Muscle layer of colon (tissue), 2 donors: Measurements from ENCODE around the gene IGFBP4.

ENCODE experiments used
- H3K27ac ChIP-seq: one replicate; pipeline ENCODE4 v1.7.0; 2013; ENCODE audit warnings: low read depth, mild to moderate bottlenecking, low read length, moderate library complexity
- H3K27me3 ChIP-seq, 2 donors: one replicate each; pipeline ENCODE4 v1.7.0; 2013; ENCODE audit warnings: low read length in 2 of 2, mild to moderate bottlenecking in 2 of 2; ENCODE audit not compliant: insufficient read depth in 2 of 2, control insufficient read depth in 1 of 2
- H3K36me3 ChIP-seq: one replicate; pipeline ENCODE4 v1.7.0; 2013; ENCODE audit warnings: mild to moderate bottlenecking, low read length; ENCODE audit not compliant: insufficient read depth
- H3K4me1 ChIP-seq: one replicate; pipeline ENCODE4 v1.7.0; 2013; ENCODE audit warnings: mild to moderate bottlenecking, low read length; ENCODE audit not compliant: insufficient read depth
- H3K4me3 ChIP-seq, 2 donors: one replicate each; pipeline ENCODE4 v1.7.0; 2013; ENCODE audit warnings: low read length in 2 of 2, low read depth in 1 of 2, mild to moderate bottlenecking in 1 of 2, moderate library complexity in 1 of 2
- H3K9ac ChIP-seq: one replicate; pipeline ENCODE4 v1.7.0; 2013; ENCODE audit warnings: low read length
- H3K9me3 ChIP-seq: one replicate; pipeline ENCODE4 v1.7.0; 2013; ENCODE audit warnings: mild to moderate bottlenecking, low read length
- donor health status: abdominal sarcoma.
- donor health status: Adenocarcinoma of cecum.

IGFBP4 gene

GRCh38 chr17:40417258-40417608, 26.0 kb upstream of the IGFBP4 start:
- Histone ChIP-seq H3K36me3 (no peaks in the 10 kb centered on the region), H3K4me3 (peak overlapping the region; percentile 55 to 59), H3K4me1 (no peaks in the 10 kb centered on the region), H3K9me3 (no peaks in the 10 kb centered on the region), H3K27ac (no peak overlapping the region), H3K9ac (no peak overlapping the region), H3K27me3 (no peaks in the 10 kb centered on the region)

GRCh38 chr17:40417609-40418427, 25.4 kb upstream of the IGFBP4 start, which contains the start of gene TOP2A:
TSS of gene TOP2A (minus strand) at chr17:40417896. CDS start at chr17:40417791, 105 bp downstream.
- peak within 1 kb of the TSS; percentile 55 to 63 for H3K4me3 ChIP-seq
- peak within 1 kb of the TSS; percentile 81 for H3K27ac ChIP-seq
- H3K9me3 ChIP-seq, result no peaks in the 10 kb centered on the region
- no peaks in the 10 kb centered on the region for H3K36me3 ChIP-seq
- no peaks in the 10 kb centered on the region for H3K27me3 ChIP-seq
- H3K9ac ChIP-seq, result peak within 1 kb of the TSS; percentile 16
- H3K4me1 ChIP-seq, result no peaks in the 10 kb centered on the region

GRCh38 chr17:40418428-40418706, 24.9 kb upstream of the IGFBP4 start:
- H3K27ac ChIP-seq, result peak overlapping the region; percentile 81
- H3K36me3 ChIP-seq, result no peaks in the 10 kb centered on the region
- no peaks in the 10 kb centered on the region for H3K4me1 ChIP-seq
- H3K9me3 ChIP-seq, result no peaks in the 10 kb centered on the region
- no peaks in the 10 kb centered on the region for H3K27me3 ChIP-seq
- peak overlapping the region; percentile 16 for H3K9ac ChIP-seq
- H3K4me3 ChIP-seq, result peak overlapping the region; percentile 47 to 63

- Histone ChIP-seq H3K4me3 (no peak overlapping the region), H3K9me3 (no peaks in the 10 kb centered on the region), H3K9ac (no peak overlapping the region), H3K36me3 (no peaks in the 10 kb centered on the region), H3K27ac (no peak overlapping the region), H3K4me1 (no peaks in the 10 kb centered on the region), H3K27me3 (no peaks in the 10 kb centered on the region)
Measured at GRCh38 chr17:40419559-40420331, 23.5 kb upstream of the IGFBP4 start.

GRCh38 chr17:40422990-40423633, 20.1 kb upstream of the IGFBP4 start:
- no peaks in the 10 kb centered on the region for H3K4me1 ChIP-seq
- no peak overlapping the region for H3K9ac ChIP-seq
- no peaks in the 10 kb centered on the region for H3K36me3 ChIP-seq
- no peaks in the 10 kb centered on the region for H3K9me3 ChIP-seq
- no peak overlapping the region for H3K27ac ChIP-seq
- no peaks in the 10 kb centered on the region for H3K27me3 ChIP-seq
- H3K4me3 ChIP-seq, result no peak overlapping the region

GRCh38 chr17:40425741-40426140, 17.5 kb upstream of the IGFBP4 start:
- no peak overlapping the region for H3K9ac ChIP-seq
- H3K4me1 ChIP-seq, result no peaks in the 10 kb centered on the region
- no peaks in the 10 kb centered on the region for H3K36me3 ChIP-seq
- H3K27ac ChIP-seq, result no peak overlapping the region
- no peaks in the 10 kb centered on the region for H3K9me3 ChIP-seq
- no peaks in the 10 kb centered on the region for H3K27me3 ChIP-seq
- no peak overlapping the region for H3K4me3 ChIP-seq

- no peaks in the 10 kb centered on the region for H3K4me1 ChIP-seq
- no peaks in the 10 kb centered on the region for H3K36me3 ChIP-seq
- H3K27ac ChIP-seq, result no peak overlapping the region
- H3K4me3 ChIP-seq, result no peak overlapping the region
- no peaks in the 10 kb centered on the region for H3K27me3 ChIP-seq
- H3K9ac ChIP-seq, result no peak overlapping the region
- H3K9me3 ChIP-seq, result no peaks in the 10 kb centered on the region
Measured at GRCh38 chr17:40427002-40427491, 16.2 kb upstream of the IGFBP4 start.

- Histone ChIP-seq H3K9me3 (no peaks in the 10 kb centered on the region), H3K27ac (no peak overlapping the region), H3K4me3 (no peak overlapping the region), H3K27me3 (no peaks in the 10 kb centered on the region), H3K4me1 (peaks cover 25% of the 10 kb centered on the region), H3K9ac (no peak overlapping the region), H3K36me3 (no peaks in the 10 kb centered on the region)
Measured at GRCh38 chr17:40430272-40431230, 12.7 kb upstream of the IGFBP4 start.

- Histone ChIP-seq H3K9ac (no peak overlapping the region), H3K4me1 (peaks cover 25% of the 10 kb centered on the region), H3K27me3 (no peaks in the 10 kb centered on the region), H3K27ac (no peak overlapping the region), H3K36me3 (no peaks in the 10 kb centered on the region), H3K4me3 (no peak overlapping the region), H3K9me3 (no peaks in the 10 kb centered on the region)
Measured at GRCh38 chr17:40431231-40431602, 12.0 kb upstream of the IGFBP4 start.

- no peaks in the 10 kb centered on the region for H3K9me3 ChIP-seq
- no peaks in the 10 kb centered on the region for H3K36me3 ChIP-seq
- peaks cover 41% of the 10 kb centered on the region for H3K4me1 ChIP-seq
- H3K9ac ChIP-seq, result peak overlapping the region; percentile 0
- H3K4me3 ChIP-seq, result peak overlapping the region in 1 of 2 donors; percentile 2
- no peaks in the 10 kb centered on the region for H3K27me3 ChIP-seq
- H3K27ac ChIP-seq, result peak overlapping the region; percentile 75
Measured at GRCh38 chr17:40432864-40433528, 10.3 kb upstream of the IGFBP4 start.
